ENCODE results near the gene KLHL29.

GRCh38 chr2:23689131-23689700, 304.2 kb downstream of the KLHL29 start:
- TF ChIP-seq, protein P1, sequence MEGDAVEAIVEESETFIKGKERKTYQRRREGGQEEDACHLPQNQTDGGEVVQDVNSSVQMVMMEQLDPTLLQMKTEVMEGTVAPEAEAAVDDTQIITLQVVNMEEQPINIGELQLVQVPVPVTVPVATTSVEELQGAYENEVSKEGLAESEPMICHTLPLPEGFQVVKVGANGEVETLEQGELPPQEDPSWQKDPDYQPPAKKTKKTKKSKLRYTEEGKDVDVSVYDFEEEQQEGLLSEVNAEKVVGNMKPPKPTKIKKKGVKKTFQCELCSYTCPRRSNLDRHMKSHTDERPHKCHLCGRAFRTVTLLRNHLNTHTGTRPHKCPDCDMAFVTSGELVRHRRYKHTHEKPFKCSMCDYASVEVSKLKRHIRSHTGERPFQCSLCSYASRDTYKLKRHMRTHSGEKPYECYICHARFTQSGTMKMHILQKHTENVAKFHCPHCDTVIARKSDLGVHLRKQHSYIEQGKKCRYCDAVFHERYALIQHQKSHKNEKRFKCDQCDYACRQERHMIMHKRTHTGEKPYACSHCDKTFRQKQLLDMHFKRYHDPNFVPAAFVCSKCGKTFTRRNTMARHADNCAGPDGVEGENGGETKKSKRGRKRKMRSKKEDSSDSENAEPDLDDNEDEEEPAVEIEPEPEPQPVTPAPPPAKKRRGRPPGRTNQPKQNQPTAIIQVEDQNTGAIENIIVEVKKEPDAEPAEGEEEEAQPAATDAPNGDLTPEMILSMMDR (IDR thresholded peaks at IDR 0.05) = no peak
- TF ChIP-seq POLR2A (IDR thresholded peaks at IDR 0.05) = no peak
